PFSK-1 (cell line): ENCODE measurements around the gene GPR108.

Source experiments
- POLR2AphosphoS5 ChIP-seq: IDR thresholded peaks from 2 replicates; pipeline ENCODE4 v1.6.1; 2012; ENCODE audit warnings: low read depth, mild to moderate bottlenecking, control low read depth, low read length, moderate library complexity
- REST ChIP-seq, 2 experiments: IDR thresholded peaks; 2 replicates each; pipeline versions ENCODE4 v1.6.1 to v1.8.0; 2011 to 2012; ENCODE audit warnings: low read depth in 2 of 2, low read length in 2 of 2, control low read depth in 1 of 2, inconsistent platforms in 1 of 2, mild to moderate bottlenecking in 1 of 2, moderate library complexity in 1 of 2; ENCODE audit not compliant: insufficient read depth in 1 of 2
- SIN3A ChIP-seq: IDR thresholded peaks from 2 replicates; pipeline ENCODE4 v1.6.1; 2012; ENCODE audit warnings: mild to moderate bottlenecking, low read length, moderate library complexity, borderline replicate concordance; ENCODE audit not compliant: insufficient read depth
- TAF1 ChIP-seq: IDR thresholded peaks from 2 replicates; pipeline ENCODE4 v1.6.1; 2012; ENCODE audit warnings: low read length, control low read depth, borderline replicate concordance; ENCODE audit not compliant: insufficient read depth

DNA sequence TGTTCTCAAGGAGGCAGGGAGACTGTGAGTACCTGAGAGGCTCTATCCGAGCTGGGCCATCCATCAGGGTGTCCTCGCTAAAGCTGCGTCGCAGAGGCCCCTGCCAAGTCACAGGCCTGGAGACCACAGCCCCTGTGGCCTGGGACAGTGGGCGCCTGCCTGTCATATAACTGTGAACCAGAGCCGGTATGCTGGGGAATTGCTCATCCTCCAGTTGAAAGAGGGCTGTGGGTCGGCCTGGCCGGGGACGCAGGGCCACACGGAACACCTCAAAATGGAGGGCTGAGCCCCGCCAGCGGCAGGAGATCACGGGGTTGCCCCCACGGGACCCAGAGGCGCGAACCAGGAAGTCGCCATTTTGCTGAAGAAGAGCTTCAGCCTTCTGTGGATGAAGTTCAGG is 23.2 kb upstream of the GPR108 start:
- TF ChIP-seq TAF1 (no peak), REST (IDR thresholded peaks at IDR 0.05; ENCODE audit: insufficient read depth in 1 of 2, low read depth in 2 of 2, low read length in 2 of 2) (no peak), POLR2AphosphoS5 (no peak), SIN3A (no peak)
